ENCODE measurements around the gene DMBX1. TPM values are rescaled to one million over a fixed set of nuclear protein-coding genes. Genes with fewer than 3 reads are reported as not detected.

Gene DMBX1
- total and polyA plus RNA-seq, 9 of the 15 experiments (the other 6 are each of a cell fraction or from before 2014, with no cell fraction given) = 0.25 to 4.3 (median 1.0) TPM

DNA sequence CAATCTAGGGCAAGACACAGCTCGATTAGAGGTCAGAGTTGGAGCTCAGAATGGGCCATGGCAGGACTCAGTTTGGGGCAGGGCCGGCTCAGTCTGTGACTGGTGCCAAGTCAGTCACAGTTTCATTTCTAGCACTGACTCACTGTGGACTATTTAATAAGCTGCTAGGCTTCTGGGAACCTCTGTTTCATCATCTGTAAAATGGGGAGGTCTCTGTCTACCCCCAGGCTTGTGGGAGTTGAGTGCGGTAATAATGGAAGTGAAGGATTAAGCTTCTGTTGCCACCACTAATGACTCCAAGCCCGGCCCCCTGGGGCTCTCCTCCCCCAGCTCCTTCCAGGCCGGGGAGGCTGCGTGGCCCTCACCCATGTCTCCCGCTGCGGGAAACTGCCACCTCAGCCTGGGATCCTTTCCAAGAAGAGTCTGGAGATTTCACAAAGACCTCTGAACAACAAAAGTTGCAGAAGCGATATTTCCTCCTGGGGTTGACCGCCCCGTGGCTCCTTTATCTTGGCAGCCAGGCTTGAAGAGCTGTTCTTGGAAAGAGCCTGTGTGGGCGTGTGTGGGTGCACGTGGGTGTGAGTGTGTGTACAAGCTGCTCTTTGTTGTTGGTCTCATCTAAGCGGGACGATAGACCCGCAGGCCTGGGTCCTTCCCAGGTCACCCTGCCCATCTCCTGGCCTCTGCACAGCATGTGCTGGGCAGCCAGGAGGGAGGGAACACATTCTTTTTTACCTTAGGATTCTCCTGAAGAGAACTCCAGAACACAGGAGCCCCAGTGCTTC is 32.7 kb downstream of the DMBX1 start (continued):
- TF ChIP-seq TOE1 (IDR thresholded peaks at IDR 0.05; ENCODE audit: borderline replicate concordance) (peak; percentile 83; the same call in 1 of the 2 replicates), TOE1 (CRISPR knock-in tag; IDR thresholded peaks at IDR 0.05; ENCODE audit: borderline replicate concordance, low read depth) (0 out of 2 replicates have a peak, but pooled peaks have one; percentile 31), PTTG1 (tag; IDR thresholded peaks at IDR 0.05; ENCODE audit: low read depth) (no peak), SPI1 (IDR thresholded peaks at IDR 0.05; ENCODE audit: borderline replicate concordance, low read depth, low read length) (no peak), CEBPB (tag; IDR thresholded peaks at IDR 0.05) (peak; percentile 93), MTA1 (IDR thresholded peaks at IDR 0.05; ENCODE audit: borderline replicate concordance) (peak; percentile 87), ZFP30 (CRISPR knock-in tag; IDR thresholded peaks at IDR 0.05; ENCODE audit: borderline replicate concordance) (no peak)
- TF ChIP-seq, protein P1, sequence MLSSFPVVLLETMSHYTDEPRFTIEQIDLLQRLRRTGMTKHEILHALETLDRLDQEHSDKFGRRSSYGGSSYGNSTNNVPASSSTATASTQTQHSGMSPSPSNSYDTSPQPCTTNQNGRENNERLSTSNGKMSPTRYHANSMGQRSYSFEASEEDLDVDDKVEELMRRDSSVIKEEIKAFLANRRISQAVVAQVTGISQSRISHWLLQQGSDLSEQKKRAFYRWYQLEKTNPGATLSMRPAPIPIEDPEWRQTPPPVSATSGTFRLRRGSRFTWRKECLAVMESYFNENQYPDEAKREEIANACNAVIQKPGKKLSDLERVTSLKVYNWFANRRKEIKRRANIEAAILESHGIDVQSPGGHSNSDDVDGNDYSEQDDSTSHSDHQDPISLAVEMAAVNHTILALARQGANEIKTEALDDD (IDR thresholded peaks at IDR 0.05) = no peak
- TF ChIP-seq, protein P2, sequence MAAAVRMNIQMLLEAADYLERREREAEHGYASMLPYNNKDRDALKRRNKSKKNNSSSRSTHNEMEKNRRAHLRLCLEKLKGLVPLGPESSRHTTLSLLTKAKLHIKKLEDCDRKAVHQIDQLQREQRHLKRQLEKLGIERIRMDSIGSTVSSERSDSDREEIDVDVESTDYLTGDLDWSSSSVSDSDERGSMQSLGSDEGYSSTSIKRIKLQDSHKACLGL (CRISPR knock-in tag; IDR thresholded peaks at IDR 0.05; ENCODE audit: borderline replicate concordance, poor library complexity, severe bottlenecking) = peak; percentile 61
- TF ChIP-seq, protein P3, sequence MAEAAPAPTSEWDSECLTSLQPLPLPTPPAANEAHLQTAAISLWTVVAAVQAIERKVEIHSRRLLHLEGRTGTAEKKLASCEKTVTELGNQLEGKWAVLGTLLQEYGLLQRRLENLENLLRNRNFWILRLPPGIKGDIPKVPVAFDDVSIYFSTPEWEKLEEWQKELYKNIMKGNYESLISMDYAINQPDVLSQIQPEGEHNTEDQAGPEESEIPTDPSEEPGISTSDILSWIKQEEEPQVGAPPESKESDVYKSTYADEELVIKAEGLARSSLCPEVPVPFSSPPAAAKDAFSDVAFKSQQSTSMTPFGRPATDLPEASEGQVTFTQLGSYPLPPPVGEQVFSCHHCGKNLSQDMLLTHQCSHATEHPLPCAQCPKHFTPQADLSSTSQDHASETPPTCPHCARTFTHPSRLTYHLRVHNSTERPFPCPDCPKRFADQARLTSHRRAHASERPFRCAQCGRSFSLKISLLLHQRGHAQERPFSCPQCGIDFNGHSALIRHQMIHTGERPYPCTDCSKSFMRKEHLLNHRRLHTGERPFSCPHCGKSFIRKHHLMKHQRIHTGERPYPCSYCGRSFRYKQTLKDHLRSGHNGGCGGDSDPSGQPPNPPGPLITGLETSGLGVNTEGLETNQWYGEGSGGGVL (CRISPR knock-in tag; IDR thresholded peaks at IDR 0.05) = no peak
- TF ChIP-seq, protein P4, sequence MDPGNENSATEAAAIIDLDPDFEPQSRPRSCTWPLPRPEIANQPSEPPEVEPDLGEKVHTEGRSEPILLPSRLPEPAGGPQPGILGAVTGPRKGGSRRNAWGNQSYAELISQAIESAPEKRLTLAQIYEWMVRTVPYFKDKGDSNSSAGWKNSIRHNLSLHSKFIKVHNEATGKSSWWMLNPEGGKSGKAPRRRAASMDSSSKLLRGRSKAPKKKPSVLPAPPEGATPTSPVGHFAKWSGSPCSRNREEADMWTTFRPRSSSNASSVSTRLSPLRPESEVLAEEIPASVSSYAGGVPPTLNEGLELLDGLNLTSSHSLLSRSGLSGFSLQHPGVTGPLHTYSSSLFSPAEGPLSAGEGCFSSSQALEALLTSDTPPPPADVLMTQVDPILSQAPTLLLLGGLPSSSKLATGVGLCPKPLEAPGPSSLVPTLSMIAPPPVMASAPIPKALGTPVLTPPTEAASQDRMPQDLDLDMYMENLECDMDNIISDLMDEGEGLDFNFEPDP (CRISPR knock-in tag; IDR thresholded peaks at IDR 0.05) = no peak
- TF ChIP-seq, protein P5, sequence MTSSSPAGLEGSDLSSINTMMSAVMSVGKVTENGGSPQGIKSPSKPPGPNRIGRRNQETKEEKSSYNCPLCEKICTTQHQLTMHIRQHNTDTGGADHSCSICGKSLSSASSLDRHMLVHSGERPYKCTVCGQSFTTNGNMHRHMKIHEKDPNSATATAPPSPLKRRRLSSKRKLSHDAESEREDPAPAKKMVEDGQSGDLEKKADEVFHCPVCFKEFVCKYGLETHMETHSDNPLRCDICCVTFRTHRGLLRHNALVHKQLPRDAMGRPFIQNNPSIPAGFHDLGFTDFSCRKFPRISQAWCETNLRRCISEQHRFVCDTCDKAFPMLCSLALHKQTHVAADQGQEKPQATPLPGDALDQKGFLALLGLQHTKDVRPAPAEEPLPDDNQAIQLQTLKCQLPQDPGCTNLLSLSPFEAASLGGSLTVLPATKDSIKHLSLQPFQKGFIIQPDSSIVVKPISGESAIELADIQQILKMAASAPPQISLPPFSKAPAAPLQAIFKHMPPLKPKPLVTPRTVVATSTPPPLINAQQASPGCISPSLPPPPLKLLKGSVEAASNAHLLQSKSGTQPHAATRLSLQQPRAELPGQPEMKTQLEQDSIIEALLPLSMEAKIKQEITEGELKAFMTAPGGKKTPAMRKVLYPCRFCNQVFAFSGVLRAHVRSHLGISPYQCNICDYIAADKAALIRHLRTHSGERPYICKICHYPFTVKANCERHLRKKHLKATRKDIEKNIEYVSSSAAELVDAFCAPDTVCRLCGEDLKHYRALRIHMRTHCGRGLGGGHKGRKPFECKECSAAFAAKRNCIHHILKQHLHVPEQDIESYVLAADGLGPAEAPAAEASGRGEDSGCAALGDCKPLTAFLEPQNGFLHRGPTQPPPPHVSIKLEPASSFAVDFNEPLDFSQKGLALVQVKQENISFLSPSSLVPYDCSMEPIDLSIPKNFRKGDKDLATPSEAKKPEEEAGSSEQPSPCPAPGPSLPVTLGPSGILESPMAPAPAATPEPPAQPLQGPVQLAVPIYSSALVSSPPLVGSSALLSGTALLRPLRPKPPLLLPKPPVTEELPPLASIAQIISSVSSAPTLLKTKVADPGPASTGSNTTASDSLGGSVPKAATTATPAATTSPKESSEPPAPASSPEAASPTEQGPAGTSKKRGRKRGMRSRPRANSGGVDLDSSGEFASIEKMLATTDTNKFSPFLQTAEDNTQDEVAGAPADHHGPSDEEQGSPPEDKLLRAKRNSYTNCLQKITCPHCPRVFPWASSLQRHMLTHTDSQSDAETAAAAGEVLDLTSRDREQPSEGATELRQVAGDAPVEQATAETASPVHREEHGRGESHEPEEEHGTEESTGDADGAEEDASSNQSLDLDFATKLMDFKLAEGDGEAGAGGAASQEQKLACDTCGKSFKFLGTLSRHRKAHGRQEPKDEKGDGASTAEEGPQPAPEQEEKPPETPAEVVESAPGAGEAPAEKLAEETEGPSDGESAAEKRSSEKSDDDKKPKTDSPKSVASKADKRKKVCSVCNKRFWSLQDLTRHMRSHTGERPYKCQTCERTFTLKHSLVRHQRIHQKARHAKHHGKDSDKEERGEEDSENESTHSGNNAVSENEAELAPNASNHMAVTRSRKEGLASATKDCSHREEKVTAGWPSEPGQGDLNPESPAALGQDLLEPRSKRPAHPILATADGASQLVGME (CRISPR knock-in tag; IDR thresholded peaks at IDR 0.05) = no peak
- TF ChIP-seq, protein P6, sequence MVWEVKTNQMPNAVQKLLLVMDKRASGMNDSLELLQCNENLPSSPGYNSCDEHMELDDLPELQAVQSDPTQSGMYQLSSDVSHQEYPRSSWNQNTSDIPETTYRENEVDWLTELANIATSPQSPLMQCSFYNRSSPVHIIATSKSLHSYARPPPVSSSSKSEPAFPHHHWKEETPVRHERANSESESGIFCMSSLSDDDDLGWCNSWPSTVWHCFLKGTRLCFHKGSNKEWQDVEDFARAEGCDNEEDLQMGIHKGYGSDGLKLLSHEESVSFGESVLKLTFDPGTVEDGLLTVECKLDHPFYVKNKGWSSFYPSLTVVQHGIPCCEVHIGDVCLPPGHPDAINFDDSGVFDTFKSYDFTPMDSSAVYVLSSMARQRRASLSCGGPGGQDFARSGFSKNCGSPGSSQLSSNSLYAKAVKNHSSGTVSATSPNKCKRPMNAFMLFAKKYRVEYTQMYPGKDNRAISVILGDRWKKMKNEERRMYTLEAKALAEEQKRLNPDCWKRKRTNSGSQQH (CRISPR knock-in tag; IDR thresholded peaks at IDR 0.05) = no peak
